HTR-8/SVneo (cell line): Measurements from ENCODE around the gene COQ8A.

Experiments
- DNase-seq: peaks from one replicate; pipeline ENCODE4 v3.0.0; 2011; ENCODE audit warnings: low spot score, mixed read lengths; ENCODE audit not compliant: insufficient read length
- FAIRE-seq: peaks from 2 replicates; lab custom pipeline; 2011; peaks lifted over from hg19 to GRCh38; lab: Jason Lieb, UNC

COQ8A gene

DNA sequence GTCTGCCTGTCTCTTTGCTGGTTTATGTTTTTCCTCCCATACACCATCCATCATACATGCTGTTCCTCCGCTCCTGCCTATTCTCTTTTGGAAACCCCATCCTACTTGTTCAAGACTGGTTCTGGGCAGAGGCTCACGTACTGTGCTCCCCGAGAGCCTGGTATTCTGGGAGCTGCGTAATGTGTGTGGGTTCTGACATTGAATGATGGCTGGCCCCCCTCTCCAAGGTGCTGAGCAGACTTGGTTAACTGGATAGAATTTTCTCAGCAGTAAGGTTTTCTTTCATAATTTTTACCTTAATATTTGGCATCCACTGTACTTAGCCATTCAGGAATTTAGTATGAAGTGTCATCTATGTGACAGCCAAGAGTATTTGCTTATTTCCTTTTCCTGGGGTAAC lies 26.6 kb downstream of the COQ8A start:
- FAIRE-seq, result no peak
- no peak for DNase-seq

DNA sequence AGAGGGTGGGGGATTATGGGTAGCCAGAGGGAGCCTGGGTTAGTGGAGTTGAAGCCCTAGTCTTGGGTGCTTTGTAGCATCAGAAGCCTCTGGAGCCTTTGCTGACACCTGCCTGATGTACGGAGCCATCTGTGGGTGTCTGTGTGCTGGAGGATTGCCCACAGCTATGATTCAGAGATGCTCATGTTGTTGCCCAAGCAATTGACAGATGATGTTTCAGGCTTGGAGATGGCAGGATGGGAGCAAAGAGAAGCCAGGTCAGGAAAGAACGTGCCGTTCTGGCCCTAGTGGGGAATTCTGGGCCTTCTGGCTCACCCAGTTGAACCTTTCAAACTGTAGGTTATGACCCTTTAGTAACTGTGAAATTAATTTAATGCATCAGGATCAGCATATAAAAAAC lies 27.6 kb downstream of the COQ8A start:
- DNase-seq, result no peak
- no peak for FAIRE-seq

DNA sequence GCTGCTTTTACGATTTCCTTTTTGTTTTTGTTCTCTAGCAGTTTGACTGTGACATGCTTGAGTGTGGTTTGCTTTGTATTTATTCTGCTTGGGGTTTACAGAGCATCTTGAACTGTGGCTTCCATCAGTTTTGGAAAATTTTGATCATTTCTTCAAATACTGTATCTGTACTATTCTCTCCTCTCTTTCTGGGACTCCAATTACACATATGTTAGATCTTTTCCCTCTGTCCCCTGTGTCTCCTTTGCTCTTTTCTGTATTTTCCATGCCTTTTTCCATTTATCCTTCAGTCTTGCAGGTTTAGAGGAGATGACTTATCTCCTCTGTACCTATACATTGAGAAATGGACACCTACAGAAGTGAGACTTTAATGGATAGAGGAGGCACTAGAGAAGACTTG lies 31.7 kb downstream of the COQ8A start:
- FAIRE-seq (no peak), DNase-seq (no peak)

DNA sequence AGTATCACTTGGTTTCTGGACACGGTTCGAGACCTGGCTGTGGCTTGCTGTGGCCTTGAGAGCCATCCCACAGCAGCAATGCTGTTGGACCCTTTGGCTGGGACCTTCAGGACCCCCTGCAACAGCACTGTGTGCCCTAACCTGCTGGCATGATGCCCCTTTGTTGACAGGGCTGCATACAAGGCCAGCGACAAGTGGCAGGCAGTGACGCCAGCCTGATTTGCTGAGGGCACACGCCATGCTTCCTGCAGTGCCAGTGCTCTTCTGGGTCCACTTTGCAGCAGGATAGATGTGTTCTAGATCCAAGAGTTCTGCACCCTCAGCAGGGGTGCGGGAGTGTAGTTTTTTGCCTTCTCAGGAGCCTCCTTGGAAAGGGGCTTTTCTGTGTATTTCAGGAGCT lies 32.8 kb downstream of the COQ8A start:
- no peak for FAIRE-seq
- no peak for DNase-seq

DNA sequence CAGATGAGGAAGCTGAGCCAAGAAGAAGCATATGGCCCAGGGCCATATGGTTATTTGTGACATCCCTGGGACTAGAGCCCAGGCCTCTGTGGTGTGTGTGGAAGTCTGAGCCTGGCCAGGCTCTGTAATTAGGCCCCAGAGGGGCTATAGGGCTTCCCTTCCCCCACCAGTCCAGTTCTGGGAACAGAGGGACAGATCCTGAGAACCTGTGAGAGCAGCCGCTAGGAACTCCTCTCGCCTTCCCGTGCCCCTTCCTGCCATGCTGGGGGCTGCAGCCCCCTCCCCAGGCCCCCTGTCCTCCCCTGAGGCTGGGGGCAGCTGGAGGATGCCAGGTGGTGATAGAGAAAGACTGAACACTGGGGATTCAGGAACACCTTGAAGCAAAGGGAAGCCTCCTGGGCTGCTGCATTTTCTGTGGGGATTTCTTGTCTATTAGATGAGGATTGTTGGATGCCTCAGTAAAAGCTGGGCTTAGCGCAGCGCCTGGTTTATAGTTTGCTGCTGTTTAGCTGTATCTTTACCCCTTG lies 33.3 kb downstream of the COQ8A start:
- FAIRE-seq (no peak), DNase-seq (no peak)

DNA sequence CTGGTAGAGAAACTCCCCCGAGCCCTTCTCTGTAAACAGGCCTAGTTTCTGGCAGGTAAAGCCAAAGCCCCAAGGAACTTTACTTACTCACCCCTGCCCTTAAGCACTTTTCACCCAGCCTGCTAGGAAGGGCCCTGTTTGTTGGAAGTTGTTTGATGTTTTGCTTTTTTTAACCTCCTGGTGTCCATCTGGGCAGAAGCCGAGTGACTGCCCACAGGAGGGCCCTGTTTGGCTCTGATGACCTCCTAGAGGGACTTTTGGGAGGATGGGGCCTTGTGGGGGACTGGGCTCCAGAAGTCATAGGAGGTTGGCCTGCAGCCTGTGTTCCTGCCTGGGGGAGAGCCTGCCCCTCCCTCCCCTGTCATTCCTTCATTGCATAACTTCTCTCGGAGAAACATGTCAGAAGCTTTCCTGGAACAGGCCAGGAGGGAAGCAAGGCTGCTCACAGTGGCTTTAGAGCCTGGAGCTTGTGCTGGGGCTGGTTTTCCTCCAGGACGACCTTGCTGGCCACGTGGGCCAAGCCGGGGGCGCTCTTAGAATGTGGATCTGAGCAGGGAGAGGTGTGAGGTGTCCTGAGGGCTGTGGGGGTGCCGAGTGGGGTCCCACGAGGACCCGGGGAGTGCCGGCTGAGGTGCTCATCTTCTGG lies 33.9 kb downstream of the COQ8A start:
- DNase-seq, result no peak
- FAIRE-seq, result no peak

DNA sequence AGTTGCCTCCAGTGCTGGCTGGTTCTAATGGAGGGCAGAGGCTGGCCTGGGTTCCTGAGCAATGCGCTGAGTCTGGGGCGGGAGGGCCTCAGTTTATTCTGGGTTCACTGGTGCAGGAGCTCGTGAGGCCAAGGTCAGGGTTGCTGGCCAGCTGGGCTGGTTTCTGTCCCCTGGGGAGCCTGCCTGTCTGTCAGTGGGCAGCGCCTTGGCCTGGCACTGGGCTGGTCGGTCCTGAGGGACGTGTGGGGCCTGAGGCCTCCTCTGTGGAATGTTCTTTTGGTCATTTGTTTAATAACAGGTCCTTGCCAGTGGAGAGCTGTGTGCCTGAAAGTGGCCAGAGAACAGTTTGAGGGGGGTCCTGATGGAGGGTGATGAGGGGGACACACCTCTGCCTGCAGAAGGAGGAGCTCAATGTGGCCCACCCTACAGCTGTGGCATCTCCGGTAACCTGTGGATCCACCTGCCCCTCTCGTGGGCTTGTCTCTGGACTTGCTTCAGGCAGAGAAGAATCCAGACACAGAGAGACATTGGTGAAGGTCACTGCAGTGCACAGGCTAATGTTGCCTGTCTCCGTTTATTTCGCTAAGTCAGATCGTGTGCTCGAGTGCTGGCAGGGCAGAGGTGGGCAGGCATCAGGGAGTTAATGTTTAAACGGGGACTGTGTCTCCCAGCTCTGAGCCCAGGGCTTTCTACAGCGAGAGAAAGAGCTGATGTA lies 34.6 kb downstream of the COQ8A start:
- DNase-seq, result no peak
- no peak for FAIRE-seq

DNA sequence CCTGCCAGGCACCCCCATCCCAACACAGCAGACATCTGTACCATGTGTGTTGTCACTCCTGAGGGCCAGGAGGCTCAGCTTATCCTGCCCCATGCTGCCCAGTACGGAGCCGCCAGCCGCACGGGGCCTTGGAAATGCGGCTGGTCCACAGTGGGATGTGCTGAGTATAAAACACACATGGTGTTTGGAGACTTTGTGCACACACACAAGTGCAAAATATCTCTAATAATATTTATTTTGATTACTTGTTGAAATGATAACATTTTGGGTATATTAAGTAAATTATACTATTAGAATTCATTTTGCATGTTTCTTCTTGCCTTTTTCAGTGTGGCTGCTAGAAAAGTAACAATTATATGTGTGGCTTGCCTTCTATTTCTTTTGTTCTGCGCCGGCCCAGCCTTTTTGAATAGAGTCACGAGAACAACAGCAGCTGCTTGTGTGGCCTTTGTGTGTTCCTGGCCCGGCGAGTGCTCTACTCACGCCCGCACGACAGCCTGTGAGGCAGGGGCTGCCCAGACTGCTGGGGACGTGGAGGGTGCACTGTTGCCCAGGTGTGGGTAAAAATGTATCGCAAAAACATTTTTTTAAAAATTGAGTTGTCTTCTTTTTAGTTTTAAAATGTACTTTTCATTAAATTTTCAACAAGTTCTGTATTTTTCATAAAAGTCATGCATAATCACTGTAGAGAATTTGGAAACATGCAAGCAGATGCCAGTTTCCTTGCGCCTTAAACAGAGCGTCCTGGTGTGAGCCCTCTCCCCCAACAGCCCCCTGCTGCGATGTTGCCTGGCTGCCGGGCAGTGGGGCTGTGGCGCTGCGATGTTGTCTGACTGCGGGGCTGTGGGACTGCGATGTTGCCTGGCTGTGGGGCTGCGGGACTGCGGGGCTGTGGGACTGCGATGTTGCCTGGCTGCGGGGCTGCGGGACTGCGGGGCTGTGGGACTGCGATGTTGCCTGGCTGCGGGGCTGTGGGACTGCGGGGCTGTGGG lies 35.5 kb downstream of the COQ8A start:
- DNase-seq (no peak), FAIRE-seq (no peak)

DNA sequence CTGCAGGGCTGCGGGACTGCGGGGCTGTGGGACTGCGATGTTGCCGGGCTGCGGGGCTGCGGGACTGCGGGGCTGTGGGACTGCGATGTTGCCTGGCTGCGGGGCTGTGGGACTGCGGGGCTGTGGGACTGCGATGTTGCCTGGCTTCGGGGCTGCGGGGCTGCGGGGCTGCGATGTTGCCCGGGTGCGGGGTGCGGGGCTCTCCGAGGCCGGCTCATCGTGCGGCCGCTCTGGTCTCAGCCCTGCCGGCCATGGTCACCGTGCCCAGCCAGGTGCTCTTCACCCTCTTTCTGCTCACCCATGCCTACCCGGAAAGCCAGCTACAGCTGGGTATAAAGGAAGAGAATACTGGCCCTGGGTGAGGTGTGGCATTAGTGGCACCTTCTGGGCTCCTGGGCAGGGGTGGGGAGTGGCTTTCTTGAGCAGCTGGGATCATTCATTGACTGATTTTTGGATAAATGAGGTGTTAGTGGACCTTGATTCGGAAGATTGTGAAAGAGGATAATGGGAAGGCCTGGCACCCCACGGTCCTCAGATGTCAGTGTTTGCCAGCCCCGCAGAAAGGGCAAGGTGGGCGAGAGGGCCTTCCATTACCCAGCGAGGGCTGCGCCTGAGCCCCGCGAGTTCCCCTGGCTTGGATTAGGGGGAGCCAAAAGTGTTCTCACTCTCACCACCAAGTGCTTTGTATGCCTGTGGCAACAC lies 36.3 kb downstream of the COQ8A start:
- FAIRE-seq, result no peak

DNA sequence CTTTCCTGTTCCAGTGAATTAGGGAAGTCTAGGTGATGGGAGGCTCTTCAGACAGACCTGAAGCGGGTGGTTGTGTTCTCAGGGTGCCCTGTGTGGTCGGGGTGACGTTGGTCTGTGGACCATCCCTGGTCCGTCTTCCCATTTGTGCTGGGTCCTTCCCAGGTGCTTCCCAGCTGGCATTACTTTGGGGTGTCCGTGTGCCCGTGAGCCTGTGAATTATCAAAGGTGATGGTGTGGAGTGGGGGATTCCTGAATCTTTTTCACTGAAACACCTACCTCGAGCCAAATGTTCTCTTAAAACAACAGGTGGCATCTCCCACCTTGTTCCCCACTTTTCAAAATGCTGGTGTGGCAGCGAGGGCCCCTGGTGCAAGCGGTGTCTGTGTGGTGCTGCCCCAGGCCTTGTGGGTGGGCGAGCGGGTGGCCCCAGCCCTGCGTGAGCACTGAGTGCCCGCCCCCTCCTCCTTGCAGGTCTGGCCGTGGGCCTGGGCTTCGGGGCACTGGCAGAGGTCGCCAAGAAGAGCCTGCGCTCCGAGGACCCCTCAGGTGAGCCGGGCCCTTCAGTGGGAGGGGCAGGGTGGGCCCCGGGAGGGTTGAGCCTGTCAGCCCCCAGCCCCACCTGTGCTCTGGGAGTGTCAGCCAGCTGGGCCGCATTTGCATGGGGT lies 37.0 kb downstream of the COQ8A start:
- FAIRE-seq, result no peak

More for the DNA sequence above, 36.3 kb downstream of the COQ8A start:
- no peak for DNase-seq

DNA sequence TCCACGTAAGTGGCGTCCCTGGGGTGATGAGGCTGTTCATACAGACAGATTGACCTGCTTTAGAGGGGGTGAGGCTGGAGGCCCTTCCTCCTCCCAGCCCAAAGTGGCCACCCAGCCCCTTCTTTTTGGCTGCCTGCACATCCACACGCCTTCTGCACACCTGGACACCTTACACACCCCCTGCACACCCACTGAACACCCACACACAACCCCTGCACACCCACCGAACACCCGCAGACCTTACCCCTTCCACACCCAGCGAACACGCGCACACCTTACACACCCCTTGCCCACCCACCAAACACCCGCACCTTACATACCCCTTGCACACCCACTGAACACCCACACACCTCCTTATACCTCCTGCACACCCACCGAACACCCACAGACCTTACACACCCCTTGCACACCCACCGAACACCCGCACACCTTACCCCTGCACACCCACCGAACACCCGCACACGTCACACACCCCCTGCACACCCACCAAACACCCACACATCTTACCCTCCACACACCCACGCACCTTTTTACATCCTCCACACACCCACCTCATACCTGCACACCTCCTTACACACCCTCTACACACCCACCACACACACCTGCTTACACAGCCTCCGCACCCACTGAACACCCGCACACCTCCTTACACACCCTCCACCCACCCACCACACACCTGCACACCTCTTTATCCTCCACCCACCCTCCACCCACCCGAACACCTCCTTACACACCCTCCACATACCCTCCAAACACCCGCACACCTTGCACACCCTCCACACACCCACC lies 37.7 kb downstream of the COQ8A start:
- DNase-seq (no peak), FAIRE-seq (no peak)

More for the DNA sequence above, 37.0 kb downstream of the COQ8A start:
- DNase-seq, result no peak

DNA sequence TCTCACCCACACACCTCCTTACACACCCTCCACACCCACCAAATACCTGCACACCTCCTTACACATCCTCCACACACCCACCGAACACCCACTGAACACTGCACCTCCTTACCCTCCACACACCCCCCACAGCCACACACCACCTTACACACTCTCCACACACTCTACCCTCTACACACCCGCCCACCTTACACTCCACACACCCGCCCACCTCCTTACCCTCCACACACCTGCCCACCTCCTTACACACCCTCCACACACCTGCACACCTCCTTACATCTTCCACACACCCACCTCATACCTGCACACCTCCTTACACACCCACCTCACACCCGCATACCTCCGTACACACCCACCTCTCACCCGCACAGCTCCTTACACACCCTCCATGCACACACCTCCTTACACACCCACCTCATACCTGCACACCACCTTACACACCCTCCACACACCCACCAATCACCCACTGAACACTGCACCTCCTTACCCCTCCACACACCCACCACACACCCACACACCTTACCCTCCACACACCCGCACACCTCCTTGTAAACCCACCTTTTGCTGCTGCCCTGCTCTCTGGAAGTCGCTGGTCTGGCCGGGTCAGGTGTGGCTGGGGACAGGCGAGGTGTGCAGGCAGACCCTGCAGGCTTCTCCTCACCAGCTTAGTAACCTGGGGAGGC lies 38.5 kb downstream of the COQ8A start:
- no peak for DNase-seq
- no peak for FAIRE-seq

DNA sequence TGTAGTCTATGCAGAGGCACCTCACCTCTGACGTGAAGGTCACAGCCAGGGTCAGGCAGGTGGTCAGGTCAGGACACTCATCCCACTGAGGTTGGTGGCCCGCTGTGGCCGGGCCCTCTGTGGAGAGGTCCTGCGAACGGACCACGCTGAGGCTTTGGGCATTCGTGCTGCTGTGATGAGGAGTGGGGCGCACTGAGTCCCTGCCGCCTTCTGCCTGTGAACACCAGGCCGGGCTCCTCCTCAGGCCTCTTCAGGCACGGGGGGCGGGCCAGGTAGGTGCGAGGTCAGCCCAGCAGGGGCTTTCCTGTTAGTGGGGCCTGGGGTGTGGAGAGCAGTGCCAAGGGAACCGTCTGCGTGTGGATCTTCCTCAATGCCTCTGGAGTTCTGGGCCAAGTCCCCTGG lies 39.0 kb downstream of the COQ8A start:
- DNase-seq (no peak), FAIRE-seq (no peak)

DNA sequence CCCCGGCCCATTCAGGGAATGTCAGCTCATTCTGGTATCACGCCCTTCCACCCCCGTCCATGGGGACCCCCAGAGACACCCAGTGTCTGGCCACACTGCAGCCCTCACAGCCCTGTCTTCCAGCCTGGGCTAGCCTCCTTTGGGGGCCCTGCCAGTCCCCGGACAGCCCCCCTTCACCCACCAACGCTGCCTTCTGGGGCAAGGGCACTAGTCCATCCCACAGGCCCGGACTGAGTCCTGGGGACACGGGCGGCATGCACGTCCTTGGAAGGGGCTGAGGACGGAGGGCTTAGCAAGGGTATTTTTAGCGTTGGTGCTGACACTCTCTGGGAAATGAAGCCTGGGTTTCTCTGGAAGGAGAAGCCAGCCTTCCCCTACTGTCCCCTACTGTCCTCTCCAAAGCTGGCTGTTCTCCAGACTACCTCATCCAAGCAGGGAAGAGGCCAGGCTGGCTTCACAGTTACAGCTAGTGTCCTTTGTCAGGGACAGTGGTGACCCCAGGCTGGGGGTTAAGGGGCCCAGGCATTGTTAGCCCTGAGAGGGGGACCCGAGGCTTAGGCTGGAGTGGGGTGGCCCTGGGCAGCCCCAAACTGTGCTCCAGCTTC lies 39.5 kb downstream of the COQ8A start:
- no peak for FAIRE-seq
- DNase-seq, result no peak

DNA sequence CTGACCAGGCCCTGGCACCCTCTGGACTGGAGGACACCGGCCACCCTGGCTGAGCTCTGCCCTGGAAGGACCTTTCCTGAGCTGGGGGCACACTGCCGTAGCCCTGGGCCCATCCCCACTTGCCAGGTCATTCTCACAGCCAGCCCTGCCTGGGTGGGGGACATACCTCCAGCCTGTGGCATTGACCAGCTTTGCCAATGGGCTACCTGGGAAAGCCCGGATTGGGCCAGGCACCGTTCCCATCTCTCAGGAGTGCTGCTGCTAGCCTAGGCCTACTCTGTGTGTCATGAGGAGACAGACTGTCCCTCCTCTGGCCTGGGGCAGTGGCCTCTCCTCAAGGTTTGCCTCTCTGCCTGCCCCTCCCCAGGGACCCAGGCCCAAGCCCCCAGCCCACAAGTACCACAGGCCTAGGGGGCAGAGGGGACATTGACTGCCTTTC lies 40.0 kb downstream of the COQ8A start:
- DNase-seq (no peak), FAIRE-seq (no peak)

DNA sequence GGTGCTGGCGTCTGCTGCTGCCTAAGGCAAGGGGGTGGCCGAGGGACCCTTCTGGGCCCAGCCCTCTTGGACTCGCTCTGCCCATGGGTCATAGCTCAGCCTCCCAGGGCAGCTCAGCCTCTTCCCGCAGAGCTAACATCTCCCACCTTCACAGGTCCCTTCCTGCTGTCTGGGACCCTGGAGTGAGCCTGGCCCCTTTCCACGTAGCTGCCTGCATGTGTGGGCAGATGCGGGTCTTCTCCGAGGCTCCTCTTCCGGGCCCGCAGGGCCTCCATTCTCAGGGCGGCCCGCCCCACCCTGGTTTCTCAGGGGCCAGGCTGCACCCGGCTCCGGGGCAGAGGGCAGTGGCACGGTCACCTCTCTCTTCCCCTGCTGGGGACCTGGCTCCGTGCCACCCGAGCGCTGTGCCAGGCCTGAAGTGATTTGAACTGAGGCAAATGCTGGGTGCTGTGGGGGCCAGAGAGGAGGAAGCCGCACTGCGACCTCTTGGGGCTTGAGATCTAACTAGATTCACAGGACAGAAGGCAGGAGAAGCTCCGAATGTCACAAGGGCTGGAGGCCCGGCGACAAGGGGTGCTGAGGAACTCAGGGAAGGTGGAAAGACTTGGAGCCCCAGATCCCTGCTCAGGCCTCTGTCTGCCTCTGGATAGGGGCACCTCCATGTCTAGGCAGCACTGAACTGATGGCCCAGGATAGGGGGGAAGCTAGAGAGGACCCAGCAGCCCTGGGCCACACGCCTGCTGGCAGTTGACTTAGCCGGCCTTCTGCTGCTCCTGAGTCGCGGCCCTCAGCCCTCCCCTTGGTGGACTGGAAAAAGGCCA lies 40.7 kb downstream of the COQ8A start:
- DNase-seq (no peak), FAIRE-seq (no peak)

DNA sequence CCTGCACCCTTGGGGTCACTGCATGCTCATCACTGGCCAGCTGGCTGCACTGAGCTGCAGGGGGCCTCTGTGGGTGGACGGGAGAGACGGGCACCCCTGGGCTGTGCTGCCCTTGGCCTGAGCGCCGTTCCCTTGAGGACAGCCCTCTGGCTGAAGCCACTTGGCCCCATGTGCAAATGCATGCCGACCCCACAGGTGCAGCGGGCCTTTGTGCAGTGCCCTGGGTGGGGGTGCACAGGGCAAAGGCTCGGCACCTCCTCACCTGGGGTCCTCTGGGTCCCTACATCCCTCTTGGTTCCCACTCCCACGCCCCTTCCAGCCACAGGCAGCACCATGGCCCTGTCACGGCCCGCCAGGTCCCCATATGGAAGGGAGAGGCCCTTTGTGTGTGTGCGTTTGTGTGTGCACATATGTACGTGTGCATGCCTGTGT lies 41.3 kb downstream of the COQ8A start:
- FAIRE-seq, result no peak

More for the DNA sequence above, 41.3 kb downstream of the COQ8A start:
- no peak for DNase-seq
